PC-3 (cell line): ENCODE data around the gene TMEM30B.

Source experiments
- CTCF ChIP-seq: fragments of 300-600 bp; sonication (generic); conservative IDR thresholded peaks from 2 replicates; pipeline ENCODE4 v1.5.1; 2017; ENCODE audit warnings: antibody characterized with exemption, low read depth, mild to moderate bottlenecking, low read length
- EZH2phosphoT487 ChIP-seq: fragments of 300-600 bp; sonication (generic); IDR thresholded peaks from 2 replicates; pipeline ENCODE4 v1.6.1; 2018; ENCODE audit warnings: mild to moderate bottlenecking, antibody characterized with exemption, low read length, borderline replicate concordance

DNA sequence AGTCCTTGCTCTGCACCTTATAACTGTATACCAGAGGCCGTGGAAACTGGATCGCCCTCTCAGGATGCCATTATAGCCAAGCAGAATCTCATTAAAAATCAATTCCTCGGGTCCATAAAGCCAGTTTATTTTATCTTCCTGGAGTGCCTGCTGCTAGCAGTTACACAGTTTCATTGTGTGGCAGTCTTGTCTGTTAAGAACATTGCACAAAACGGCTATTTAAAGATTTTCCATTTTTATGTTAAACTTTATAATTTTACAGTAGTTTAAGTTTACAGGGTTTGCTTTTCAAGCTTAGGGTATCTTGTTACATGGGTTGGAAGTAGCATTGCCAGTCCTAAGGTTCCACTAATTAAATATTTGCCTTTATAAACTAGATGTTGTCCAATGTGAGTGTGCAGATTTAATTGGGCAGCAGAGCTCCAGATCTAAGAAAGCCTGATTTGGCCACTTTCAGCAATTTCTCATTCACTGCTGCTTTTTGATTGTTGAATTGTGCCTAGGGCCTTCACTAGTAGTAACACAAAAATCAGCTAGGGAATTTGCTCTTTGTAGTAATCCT, 17.0 kb downstream of the TMEM30B start:
- TF ChIP-seq CTCF (no peak), EZH2phosphoT487 (no peak)
